Endometrial microvascular endothelial cells (primary cell): ENCODE data around the gene SLC35F6. TPM values are rescaled to one million over a fixed set of nuclear protein-coding genes. Genes with fewer than 3 reads are reported as not detected.
"Not testable (repeated sequence)": the region's sequence is repeated elsewhere in the genome, so short reads cannot be mapped to it uniquely, and the experiment has no call there.

ENCODE experiments used
- in situ Hi-C: cut with HindIII; loops from 2 replicates; pipeline ENCODE4 v1.10.0; 2017; ENCODE audit warnings: low sequenced_read_pairs, low pct_unique_long_range_greater_than_20kb; ENCODE audit errors: inconsistent ontology term
- total RNA-seq: library from RNA; depleted of rRNA; stranded (reverse); fragments of >200 nt; gene quantifications from one replicate; pipeline ENCODE4 v1.2.3, GENCODE V29; 2015; ENCODE audit errors: inconsistent ontology term

SLC35F6 gene
- total RNA-seq, 1 donor from 2014 or later, result 49.4 TPM

GRCh38 chr2:26772064-26773001, 8.2 kb downstream of the SLC35F6 start:
- in situ Hi-C loops, result no loop called here

DNA sequence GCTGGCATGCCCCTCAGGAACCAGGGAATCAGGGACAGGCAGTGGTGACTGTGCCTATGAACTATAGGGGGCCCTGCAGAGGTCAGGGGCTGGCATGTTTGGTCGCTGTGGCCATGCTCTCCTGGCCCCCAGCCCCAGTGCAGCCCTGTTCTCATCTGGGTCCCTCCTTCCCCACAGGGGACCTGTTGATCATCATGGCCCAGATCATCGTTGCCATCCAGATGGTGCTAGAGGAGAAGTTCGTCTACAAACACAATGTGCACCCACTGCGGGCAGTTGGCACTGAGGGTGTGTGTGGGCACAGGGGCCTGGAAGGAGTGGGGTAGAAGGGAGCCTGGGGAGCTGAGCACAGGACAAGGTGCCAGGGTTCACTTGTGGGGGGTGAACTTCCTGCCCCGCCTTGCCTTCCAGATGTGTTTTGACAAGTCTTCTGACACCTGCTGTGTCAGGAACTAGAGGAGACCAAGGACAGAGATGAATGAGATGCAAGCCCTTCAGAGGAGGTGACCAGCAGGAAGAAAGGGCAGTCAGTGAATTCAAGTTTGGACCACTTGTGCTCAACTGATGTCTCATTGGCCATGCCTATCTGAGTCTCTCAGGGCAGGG, 12.2 kb downstream of the SLC35F6 start:
- in situ Hi-C loops, result no loop called here

GRCh38 chr2:26778098-26778497, 14.0 kb downstream of the SLC35F6 start:
- in situ Hi-C loops, result no loop called here

DNA sequence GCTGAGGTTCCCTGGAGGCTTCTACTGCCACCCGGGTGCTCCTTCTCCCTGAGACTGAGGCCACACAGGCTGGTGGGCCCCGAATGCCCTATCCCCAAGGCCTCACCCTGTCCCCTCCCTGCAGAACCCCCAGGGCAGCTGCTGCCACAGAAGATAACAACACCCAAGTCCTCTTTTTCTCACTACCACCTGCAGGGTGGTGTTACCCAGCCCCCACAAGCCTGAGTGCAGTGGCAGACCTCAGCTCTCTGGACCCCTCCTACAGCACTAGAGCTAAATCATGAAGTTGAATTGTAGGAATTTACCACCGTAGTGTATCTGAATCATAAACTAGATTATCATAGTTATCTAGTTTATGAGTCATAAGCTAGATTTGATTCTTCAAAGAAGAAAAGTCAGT, 14.4 kb downstream of the SLC35F6 start:
- in situ Hi-C loops, result no loop called here

DNA sequence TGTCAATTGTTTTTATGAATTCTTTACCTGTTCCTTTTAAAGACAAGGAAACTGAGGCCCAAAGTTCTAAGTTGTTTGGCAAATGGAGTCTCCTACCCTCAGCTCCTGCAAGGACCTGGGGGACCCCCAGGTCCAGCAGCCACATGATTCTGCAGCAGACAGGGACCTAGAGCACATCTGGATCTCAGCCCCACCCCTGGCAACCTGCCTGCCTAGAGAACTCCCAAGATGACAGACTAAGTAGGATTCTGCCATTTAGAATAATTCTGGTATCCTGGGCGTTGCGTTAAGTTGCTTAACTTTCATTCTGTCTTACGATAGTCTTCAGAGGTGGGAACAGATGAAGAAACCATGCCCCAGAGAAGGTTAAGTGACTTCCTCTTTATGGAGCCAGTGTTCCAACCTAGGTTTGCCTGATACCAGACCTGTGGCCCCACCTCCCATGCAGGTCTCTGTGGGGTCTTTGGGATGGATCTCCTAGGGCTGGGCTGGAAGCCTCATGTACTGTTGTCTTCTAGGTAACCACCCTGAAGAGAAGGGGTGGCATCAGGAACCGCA, 16.2 kb downstream of the SLC35F6 start:
- in situ Hi-C loops, result no loop called here

GRCh38 chr2:26782876-26783704, 19.0 kb downstream of the SLC35F6 start:
- in situ Hi-C loops, result no loop called here

DNA sequence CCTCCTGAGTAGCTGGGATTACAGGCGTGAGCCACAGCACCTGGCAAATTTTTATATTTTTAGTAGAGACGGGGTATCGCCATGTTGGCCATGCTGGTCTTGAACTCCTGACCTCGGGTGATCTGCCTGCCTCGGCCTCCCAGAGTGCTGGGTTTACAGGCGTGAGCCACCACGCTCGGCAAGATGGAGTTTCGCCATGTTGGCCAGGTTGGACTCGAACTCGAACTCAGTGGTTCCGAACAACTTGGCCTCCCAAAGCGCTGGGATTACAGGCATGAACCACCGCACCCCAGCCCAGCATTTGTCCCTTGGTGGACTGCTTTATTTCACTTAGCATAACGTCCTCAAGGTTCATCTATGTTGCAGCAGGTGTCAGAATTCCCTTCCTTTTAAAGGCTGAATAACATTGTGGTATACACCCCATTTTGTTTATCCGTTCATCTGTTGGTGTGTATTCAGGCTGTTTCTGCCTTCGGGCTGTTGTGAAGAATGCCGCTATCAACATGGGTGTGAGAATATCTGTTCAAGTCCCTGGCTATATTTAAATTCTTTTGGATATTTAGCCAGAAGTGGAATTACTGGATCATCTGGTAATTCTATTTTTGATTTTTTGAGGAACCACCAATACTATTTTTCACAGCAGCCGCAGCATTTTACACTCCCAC, 20.6 kb downstream of the SLC35F6 start:
- in situ Hi-C loops, result no loop called here

DNA sequence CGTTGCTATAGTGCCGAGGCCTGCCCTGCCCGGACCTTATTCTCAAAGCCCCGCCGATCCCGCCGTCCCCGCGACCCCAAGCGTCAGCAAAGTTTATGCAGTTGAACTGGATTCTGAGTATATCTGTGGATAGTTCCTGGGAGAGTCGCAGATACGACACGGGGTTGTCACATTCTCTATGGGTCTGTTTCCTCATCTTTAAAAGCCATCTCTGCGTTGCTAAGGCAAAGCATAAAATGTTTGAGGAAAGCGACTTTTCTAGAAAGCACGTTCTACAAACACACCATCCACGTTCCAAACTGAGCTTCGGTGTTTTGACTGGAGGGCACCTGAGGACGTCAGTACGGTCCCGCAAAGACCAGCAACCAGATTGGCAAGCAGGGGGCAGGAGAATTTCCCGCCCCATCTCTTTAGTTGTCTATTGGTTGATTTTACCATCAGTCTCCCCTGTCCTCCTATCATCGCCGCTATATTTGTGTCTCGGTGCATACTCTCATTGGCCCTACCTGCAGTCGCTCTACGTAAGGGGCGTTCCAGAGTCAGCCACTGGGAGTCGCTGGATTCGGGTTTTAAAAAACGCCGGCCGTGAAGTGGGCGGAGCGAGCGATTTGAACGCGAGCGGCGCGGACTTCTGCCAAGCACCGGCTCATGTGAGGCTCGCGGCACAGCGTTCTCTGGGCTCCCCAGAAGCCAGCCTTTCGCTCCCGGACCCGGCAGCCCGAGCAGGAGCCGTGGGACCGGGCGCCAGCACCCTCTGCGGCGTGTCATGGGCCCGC, 21.5 kb downstream of the SLC35F6 start, which contains the start of gene CENPA:
Gene CENPA (plus strand): TSS at position 626 of the 776 bp plus-strand sequence. CDS start 141 bp downstream, at position 767.
- in situ Hi-C loops, result no loop called here

DNA sequence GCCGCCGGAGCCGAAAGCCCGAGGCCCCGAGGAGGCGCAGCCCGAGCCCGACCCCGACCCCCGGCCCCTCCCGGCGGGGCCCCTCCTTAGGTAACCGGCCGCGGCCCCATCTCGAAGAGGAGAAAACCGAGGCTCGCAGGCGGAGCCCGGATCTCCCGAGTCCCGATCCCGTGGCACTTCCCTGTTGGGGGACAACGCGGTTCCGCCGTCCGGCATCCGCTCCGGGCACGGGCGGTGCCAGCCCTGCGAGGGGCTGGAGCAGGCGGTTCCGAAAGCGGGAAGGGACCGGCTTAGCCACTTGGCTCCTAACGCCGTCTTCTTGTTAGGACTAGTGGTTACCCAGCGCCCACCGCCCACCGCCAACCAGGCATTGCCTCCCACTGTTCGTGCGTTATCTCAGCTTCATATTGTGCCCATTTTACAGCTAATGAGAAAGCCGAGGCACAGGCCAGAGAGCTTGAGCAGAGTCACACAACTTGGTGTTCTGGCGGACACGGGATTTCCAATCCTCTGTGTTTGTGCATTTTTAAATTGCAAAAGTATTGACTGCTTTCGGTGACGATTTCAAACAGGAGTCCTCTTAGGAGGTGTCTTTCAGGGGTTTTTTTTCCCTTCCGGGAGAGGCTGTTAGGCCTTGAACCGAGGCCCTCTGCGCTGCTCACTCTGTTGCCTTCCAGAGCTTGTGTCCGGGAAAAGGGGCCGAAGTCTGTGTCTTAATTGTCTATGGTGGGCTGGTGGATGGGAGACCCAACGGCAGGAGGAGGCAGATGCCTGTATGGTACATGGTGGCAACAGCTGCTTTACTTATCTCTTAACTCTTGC, 22.3 kb downstream of the SLC35F6 start:
- in situ Hi-C loops, result no loop called here

GRCh38 chr2:26792720-26793119, 28.6 kb downstream of the SLC35F6 start:
- in situ Hi-C loops, result no loop called here

GRCh38 chr2:26793518-26793917, 29.4 kb downstream of the SLC35F6 start:
- in situ Hi-C loops, result no loop called here

GRCh38 chr2:26795135-26795534, 31.1 kb downstream of the SLC35F6 start:
- in situ Hi-C loops, result not testable (repeated sequence)

- in situ Hi-C loops, result no loop called here
Measured at GRCh38 chr2:26801328-26801727, 37.2 kb downstream of the SLC35F6 start.

DNA sequence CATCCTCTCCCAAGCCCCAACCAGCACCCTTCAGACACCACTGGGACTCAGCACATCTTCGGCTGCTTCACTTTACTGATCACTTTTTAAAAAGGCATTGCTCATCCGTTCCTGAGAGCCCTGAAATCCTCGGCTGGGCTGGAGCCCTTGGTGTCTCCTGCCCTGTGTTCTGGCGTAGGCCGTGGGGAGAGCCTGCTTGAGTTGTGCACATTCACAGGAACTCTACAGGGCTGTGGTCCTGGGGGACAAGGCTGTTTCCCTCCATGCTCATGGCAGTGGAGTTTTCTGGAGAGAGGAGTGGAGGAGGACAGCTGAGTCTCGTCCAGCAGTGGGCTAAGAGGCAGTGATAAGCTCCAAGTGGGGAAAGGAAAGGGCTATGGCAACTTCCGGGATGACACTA, 37.7 kb downstream of the SLC35F6 start:
- in situ Hi-C loops, result no loop called here

DNA sequence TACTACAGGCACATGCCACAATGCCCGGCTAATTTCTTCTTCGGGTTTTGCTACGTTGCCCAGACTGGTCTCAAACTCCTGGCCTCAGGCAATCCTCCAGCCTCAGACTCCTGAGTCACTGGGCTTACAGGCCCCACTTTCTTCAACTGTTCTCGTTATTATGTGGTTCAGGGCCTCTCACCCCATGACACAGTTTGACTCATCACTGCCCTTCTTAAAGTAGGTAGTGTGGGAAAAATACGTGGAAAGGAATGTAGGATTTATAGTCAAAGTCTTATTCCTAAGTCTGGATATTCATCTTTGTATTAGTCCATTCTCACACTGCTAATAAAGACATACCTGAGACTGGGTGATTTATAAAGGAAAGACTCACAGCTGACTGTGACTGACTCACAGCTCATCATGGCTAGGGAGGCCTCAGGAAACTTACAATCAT, 41.2 kb downstream of the SLC35F6 start:
- in situ Hi-C loops, result no loop called here

DNA sequence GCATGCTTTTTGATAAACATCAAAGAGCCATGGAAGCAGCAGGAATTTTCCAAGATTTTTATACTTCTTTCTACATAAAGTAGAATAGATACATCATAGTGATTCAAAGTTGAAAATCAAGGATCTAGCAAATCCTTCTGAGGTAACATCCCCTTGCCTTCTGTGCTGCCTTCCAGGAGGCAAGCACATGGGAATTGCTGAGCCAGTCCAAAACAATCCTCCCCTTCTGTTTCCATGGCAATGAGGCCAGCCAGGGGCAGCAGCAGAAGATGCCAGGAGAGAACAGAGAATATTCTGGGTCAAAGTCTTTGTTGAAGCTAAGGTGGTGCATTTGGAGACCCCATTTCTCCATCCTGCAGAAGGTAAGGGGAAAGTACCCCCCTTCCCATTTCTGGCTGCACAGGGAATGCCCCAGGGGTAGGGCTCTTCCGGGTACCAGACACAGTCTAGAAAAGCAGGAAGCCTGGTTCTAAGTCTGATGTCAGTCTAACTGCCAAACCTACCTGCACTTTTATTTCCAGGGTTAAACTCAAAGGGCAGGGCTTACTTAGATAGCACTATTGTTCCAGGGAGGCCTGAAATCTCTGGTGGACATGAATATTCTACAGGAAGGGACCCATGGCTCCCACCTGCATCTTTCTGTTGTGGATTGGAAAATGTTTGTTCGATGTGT, 43.8 kb downstream of the SLC35F6 start:
- in situ Hi-C loops, result no loop called here
